Naive thymus-derived CD8-positive, alpha-beta T cell (primary cell): Measurements from ENCODE around the gene BTN3A1. TPM values are rescaled to one million over a fixed set of nuclear protein-coding genes. Genes with fewer than 3 reads are reported as not detected.
"Not testable (repeated sequence)": the region's sequence is repeated elsewhere in the genome, so short reads cannot be mapped to it uniquely, and the experiment has no call there.

Experiments used
- ATAC-seq, 2 donors: fragments of 150-1000 bp; cut with Tn5 transposase in 1 of 2; sonication (Bioruptor Pico), chemical (Tn5 transposase) in 1 of 2; 1 replicate in 1 of 2; 2 replicates in 1 of 2; pipeline ENCODE4 v1.10.0; 2021; ENCODE audit warnings: mild to moderate bottlenecking in 2 of 2, moderate library complexity in 2 of 2
- POLR2A ChIA-PET: fragments of 350-600 bp; sonication (Branson Sonifier 250); formaldehyde crosslinking; loops from one replicate; lab custom pipeline; 2021; ENCODE audit warnings: antibody characterized with exemption; lab: Charles Lee
- DNase-seq, 10 donors: peaks; one replicate each; pipeline versions ENCODE4 v3.0.0 to v3.0.0-alpha.2; 2020 to 2022
- H3K27ac Mint-ChIP-seq, 10 donors: one replicate each; pipeline ENCODE4 v1.8.0; 2020 to 2022; ENCODE audit warnings: mild to moderate bottlenecking in 10 of 10, mixed read lengths in 10 of 10, moderate library complexity in 4 of 10, inconsistent platforms in 1 of 10
- H3K27me3 Mint-ChIP-seq, 5 donors: one replicate each; pipeline ENCODE4 v1.8.0; 2021 to 2022; ENCODE audit warnings: mixed read lengths in 5 of 5
- H3K36me3 Mint-ChIP-seq, 3 donors: one replicate each; pipeline ENCODE4 v1.8.0; 2020 to 2022; ENCODE audit warnings: mixed read lengths in 3 of 3, mild to moderate bottlenecking in 2 of 3, inconsistent platforms in 1 of 3
- H3K4me1 Mint-ChIP-seq, 4 donors: one replicate each; pipeline ENCODE4 v1.8.0; 2021 to 2022; ENCODE audit warnings: mixed read lengths in 4 of 4
- H3K4me3 Mint-ChIP-seq, 10 donors: one replicate each; pipeline ENCODE4 v1.8.0; 2020 to 2022; ENCODE audit warnings: mild to moderate bottlenecking in 10 of 10, mixed read lengths in 10 of 10, moderate library complexity in 6 of 10, inconsistent platforms in 1 of 10
- H3K9me3 Mint-ChIP-seq, 9 donors: one replicate each; pipeline ENCODE4 v1.8.0; 2020 to 2022; ENCODE audit warnings: mixed read lengths in 9 of 9, mild to moderate bottlenecking in 3 of 9, inconsistent platforms in 1 of 9, moderate library complexity in 1 of 9
- polyA plus RNA-seq, 3 donors: library from polyadenylated mRNA; unstranded; fragments of 300-500 nt; fragmentation: Illumina TruSeq; gene quantifications; one replicate each; pipeline ENCODE4 v1.2.3, GENCODE V29; 2021
- total RNA-seq, 8 experiments: library from RNA in 2 of 8; stranded (reverse) in 2 of 8; gene quantifications; one replicate each; pipeline ENCODE4 v1.2.3 and lab custom pipeline; 2021 to 2026

Gene BTN3A1
- total and polyA plus RNA-seq, 5 experiments from 2014 or later: 39.8 to 250 (median 63.0) TPM

DNA sequence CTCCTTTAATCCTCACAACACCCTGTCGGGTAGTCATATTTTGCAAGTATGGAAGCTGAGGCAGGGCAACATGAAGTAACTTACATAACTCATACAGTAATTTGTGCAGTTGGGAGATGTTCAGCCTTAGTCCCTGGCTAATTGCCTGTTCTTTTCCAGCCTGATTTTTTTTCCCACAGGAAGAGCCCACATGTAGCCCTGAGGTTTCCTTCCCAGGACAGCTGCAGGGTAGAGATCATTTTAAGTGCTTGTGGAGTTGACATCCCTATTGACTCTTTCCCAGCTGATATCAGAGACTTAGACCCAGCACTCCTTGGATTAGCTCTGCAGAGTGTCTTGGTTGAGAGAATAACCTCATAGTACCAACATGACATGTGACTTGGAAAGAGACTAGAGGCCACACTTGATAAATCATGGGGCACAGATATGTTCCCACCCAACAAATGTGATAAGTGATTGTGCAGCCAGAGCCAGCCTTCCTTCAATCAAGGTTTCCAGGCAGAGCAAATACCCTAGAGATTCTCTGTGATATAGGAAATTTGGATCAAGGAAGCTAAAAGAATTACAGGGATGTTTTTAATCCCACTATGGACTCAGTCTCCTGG lies 50.7 kb downstream of the BTN3A1 start:
- Mint-ChIP-seq H3K4me1 (peaks cover 24 to 51% (median 40%) of the 10 kb centered on the region in 4 donors), H3K4me3 (no peak overlapping the region), H3K27me3 (no peaks in the 10 kb centered on the region), H3K27ac (peak overlapping the region; percentile 59 to 85 (median 72)), H3K36me3 (peaks cover 9 to 59% (median 16%) of the 10 kb centered on the region in 3 donors), H3K9me3 (no peaks in the 10 kb centered on the region)
- DNase-seq (no peak), ATAC-seq (no peak)
- POLR2A ChIA-PET: interaction anchor here (1.0 to 1.6 kb wide), 4 partner anchors 8 to 113 kb away, joined by 3 to 5 read pairs (median 4); no protein-coding TSS in a partner anchor

DNA sequence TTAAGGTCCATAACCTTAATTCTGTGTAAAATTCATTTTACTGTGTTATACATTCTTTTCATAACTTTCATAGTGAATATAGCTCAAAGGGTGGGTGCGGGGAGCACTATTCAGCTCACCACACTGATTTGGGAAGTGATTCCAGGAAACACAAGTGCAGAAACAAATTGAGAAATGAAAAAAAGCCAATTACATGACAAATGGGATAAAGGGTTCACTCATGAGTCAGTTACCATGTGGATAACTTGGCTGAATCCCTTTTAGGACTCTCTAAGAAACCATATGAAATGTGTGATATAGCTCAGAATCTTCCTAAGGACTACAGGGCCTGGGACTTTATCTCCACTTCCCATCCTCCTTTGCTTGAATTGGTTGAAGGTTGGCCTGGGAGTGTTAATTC lies 52.6 kb downstream of the BTN3A1 start:
- Mint-ChIP-seq H3K9me3 (no peaks in the 10 kb centered on the region), H3K27me3 (no peaks in the 10 kb centered on the region), H3K4me3 (no peak overlapping the region), H3K27ac (peak overlapping the region in 7 of 10 donors; percentile 43 to 86 (median 76)), H3K36me3 (peaks cover 4 to 51% (median 7%) of the 10 kb centered on the region in 3 donors), H3K4me1 (peaks cover 27 to 54% (median 43%) of the 10 kb centered on the region in 4 donors)
- POLR2A ChIA-PET: interaction anchor here (0.7 to 0.8 kb wide), 3 partner anchors 9 to 700 kb away, joined by 3 to 5 read pairs (median 4); no protein-coding TSS in a partner anchor
- no peak for DNase-seq
- no peak for ATAC-seq

DNA sequence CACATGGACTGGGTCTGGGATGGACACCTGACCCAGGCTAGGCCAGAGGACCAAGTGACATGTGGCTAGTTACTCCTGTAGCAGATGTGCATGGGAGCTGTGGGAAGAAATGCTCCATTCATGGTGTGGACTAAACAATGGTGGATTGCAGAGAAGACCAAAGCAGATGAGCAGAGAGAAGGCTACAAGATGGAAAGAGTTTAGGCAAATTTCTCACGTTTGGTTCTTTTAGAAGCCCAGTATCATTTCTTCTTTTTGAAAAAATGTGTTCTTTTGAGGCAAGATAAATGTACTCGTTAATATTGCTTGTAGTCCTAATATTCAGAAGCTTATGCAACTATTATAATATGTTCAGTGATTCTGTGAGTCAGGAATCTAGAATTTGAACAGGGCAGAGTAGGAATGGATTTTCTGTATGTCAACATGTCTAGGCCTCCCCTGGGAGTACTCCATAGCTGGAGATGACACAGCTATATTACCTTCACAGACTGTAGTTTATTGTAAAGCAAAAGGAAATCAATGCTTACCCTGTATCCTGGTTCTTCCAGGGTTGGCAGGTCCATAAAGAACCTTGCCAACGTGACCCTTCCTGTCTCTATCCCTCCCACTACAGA lies 53.4 kb downstream of the BTN3A1 start:
- DNase-seq (no peak), ATAC-seq (no peak)
- Mint-ChIP-seq H3K27me3 (no peaks in the 10 kb centered on the region), H3K36me3 (peaks cover 4 to 51% (median 14%) of the 10 kb centered on the region in 3 donors), H3K4me1 (peaks cover 27 to 60% (median 47%) of the 10 kb centered on the region in 4 donors), H3K27ac (peak overlapping the region; percentile 66 to 99 (median 88)), H3K9me3 (no peaks in the 10 kb centered on the region), H3K4me3 (peak overlapping the region in 3 of 10 donors; percentile 2 to 19 (median 12))
- POLR2A ChIA-PET: interaction anchor here (0.6 to 1.3 kb wide), 5 partner anchors 9 to 243 kb away, joined by 3 to 9 read pairs (median 4); no protein-coding TSS in a partner anchor

DNA sequence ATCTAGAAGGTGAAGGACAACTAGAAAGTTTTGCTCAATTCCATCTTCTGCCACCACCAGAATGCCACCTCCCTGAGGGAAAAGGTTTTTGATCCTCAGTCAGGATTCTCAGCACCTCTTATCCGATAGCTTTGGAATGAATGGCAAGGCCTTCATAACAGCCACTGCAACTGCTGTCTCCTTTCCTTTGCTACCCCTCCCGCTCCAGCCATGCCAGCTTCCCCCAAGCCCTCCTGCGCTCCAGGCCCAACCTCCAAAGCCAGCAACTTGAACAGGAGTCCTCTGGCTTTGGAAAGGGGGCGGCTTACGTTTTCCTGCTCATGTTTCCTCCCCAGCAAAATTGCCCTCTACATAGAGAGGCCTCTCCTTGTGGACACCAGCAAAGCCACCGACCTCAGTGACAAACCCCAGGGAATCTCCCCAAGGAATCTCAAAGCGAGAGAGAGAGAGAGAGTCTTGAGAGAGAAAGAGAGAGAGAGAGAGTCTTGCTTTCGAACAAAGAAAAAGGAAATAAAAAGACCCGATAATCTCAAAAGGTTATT lies 55.3 kb downstream of the BTN3A1 start:
- POLR2A ChIA-PET: interaction anchor here (0.6 to 1.0 kb wide), 2 partner anchors 16 to 76 kb away, joined by 3 to 5 read pairs; no protein-coding TSS in a partner anchor
- Mint-ChIP-seq H3K36me3 (peaks cover 4 to 50% (median 24%) of the 10 kb centered on the region in 3 donors), H3K4me3 (peak overlapping the region; percentile 96 to 100 (median 99)), H3K27me3 (no peaks in the 10 kb centered on the region), H3K4me1 (peaks cover 34 to 74% (median 63%) of the 10 kb centered on the region in 4 donors), H3K9me3 (no peaks in the 10 kb centered on the region), H3K27ac (peak overlapping the region; percentile 86 to 99 (median 97))
- DNase-seq: peak in 1 of 10 donors; percentile 23
- peak; percentile 17 to 20 for ATAC-seq

DNA sequence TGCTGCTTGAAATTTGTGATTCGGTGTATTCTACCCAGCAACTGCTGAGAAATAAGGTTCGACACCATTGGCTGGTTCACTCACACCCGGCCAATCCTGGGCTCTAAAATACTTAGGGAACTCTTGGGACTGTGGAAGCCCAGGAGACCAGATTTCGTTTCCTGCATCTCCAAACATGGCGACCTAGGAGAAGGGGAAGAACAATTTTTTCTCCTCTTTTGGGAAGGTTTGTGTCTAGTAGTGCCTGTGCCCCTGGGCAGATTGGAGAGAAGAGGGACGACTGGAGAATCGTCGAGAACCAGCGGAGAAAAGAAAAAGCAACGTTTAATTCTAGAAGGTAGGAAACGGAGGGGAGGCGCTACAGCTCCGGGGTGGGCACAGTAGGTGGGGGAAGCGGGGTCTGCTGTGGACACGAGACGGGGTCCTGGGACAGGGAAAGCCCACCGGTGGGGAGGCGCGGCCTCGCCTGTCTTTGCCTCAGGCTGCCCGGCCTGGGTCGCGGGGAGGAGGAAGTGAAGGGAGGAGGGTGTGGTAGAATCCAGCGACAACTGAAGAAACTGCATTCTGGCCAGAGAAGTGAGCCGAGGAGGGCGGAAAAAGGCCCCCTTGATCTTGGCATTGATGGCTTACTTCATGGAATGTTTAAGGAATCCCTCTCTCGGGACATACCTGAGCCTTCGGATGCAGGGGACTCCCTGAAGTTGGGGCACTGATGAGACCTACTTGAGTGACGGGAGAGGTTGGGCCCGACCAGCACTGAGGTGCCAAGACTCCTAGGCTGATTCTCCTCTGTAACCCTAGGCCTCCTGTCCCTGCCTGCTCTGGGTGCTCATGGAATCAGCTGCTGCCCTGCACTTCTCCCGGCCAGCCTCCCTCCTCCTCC lies 56.0 kb downstream of the BTN3A1 start, which contains the start of gene BTN2A1:
Gene BTN2A1, plus strand, starts transcription at position 150 of the 883 bp plus-strand sequence. Its CDS starts 682 bp downstream, at position 832.
- H3K9me3 Mint-ChIP-seq: no peaks in the 10 kb centered on the region
- H3K27me3 Mint-ChIP-seq: no peaks in the 10 kb centered on the region
- DNase-seq (peak; percentile 43 to 82 (median 74)), ATAC-seq (peak; percentile 96 to 98)
- peaks cover 4 to 52% (median 29%) of the 10 kb centered on the region in 3 donors for H3K36me3 Mint-ChIP-seq
- POLR2A ChIA-PET: interaction anchor here (0.6 to 1.0 kb wide), 2 partner anchors 16 to 76 kb away, joined by 3 to 5 read pairs; no protein-coding TSS in a partner anchor
- peaks cover 40 to 77% (median 71%) of the 10 kb centered on the region in 4 donors for H3K4me1 Mint-ChIP-seq
- H3K27ac Mint-ChIP-seq: peak within 1 kb of the TSS; percentile 86 to 99 (median 97)
- H3K4me3 Mint-ChIP-seq: peak within 1 kb of the TSS; percentile 96 to 100 (median 99)

DNA sequence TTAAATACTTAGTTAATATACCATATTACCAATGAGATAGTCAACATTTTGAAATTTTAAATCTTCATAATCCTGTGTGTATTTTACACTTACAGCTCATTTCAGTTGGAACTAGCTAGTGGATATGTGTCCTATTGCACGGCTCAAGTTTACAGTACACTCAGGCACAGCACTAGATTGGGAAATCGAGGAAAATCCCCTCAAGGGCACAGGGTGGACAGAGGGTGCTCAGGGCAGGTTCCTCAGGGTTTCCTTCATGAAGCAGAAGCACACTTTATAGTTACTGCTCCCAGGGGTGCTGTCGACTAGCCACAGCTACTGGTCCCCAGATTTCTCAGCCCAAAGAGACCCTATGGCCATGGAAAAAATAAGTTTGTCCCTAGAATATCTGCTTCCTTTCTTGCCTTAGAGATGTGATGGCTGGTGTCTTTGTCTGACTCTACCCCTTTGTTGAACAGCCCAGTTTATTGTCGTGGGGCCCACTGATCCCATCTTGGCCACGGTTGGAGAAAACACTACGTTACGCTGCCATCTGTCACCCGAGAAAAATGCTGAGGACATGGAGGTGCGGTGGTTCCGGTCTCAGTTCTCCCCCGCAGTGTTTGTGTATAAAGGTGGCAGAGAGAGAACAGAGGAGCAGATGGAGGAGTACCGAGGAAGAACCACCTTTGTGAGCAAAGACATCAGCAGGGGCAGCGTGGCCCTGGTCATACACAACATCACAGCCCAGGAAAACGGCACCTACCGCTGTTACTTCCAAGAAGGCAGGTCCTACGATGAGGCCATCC lies 57.1 kb downstream of the BTN3A1 start:
- peaks cover 6 to 62% (median 41%) of the 10 kb centered on the region in 3 donors for H3K36me3 Mint-ChIP-seq
- ATAC-seq: no peak

DNA sequence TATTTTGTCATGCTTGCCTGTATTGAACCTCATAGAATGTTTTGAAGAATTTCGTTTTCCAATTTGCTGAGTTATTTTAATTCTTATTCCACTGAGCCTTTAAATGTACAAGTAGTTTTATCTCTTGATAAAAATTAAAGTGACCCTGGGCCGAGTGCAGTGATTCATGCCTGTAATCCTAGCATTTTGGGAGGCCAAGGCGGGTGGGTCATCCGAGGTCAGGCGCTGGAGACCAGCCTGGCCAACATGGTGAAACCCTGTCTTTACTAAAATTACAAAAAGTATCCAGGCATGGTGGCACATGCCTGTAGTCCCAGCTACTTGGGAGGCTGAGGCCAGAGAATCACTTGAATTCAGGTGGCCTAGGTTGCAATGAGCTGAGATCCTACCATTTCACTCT lies 59.3 kb downstream of the BTN3A1 start:
- ATAC-seq, DNase-seq, H3K27me3 Mint-ChIP-seq, H3K9me3 Mint-ChIP-seq: not testable (repeated sequence)
- POLR2A ChIA-PET: interaction anchor here (0.6 to 1.7 kb wide), 4 partner anchors 11 to 54 kb away, joined by 3 to 5 read pairs (median 3); no protein-coding TSS in a partner anchor
- Mint-ChIP-seq H3K4me3 (peak overlapping the region; percentile 52 to 97 (median 78)), H3K36me3 (peaks cover 12 to 76% (median 55%) of the 10 kb centered on the region in 3 donors), H3K27ac (peak overlapping the region in 7 of 10 donors; percentile 19 to 74 (median 55)), H3K4me1 (peaks cover 43 to 91% (median 81%) of the 10 kb centered on the region in 4 donors)

More for the DNA sequence above, 57.1 kb downstream of the BTN3A1 start:
- POLR2A ChIA-PET: no interaction called here
- H3K4me3 Mint-ChIP-seq: peak overlapping the region; percentile 72 to 98 (median 88)
- H3K4me1 Mint-ChIP-seq: peaks cover 44 to 82% (median 79%) of the 10 kb centered on the region in 4 donors
- no peaks in the 10 kb centered on the region for H3K27me3 Mint-ChIP-seq
- no peak for DNase-seq
- H3K27ac Mint-ChIP-seq: peak overlapping the region; percentile 76 to 92 (median 84)
- H3K9me3 Mint-ChIP-seq: no peaks in the 10 kb centered on the region

DNA sequence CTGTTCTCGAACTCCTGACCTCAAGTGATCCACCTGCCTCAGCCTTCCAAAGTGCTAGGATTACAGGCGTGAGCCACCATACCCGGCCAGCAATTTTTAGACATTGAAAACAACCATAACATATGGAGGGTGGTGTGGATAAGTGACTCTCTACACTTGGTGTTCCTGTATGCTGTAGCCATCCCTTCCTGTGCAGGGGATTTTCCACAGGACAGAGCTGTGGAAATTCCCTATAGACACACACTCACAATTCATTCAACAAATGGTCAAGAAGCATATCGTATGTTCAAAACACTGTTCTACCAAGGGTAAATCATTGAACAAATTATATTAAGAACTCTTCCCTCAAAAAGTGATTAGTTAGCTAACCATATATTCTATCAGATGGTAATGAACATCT lies 61.9 kb downstream of the BTN3A1 start:
- POLR2A ChIA-PET: interaction anchor here (1.5 kb wide), 2 partner anchors 10 to 58 kb away, joined by 3 to 4 read pairs; no protein-coding TSS in a partner anchor
- DNase-seq (no peak), ATAC-seq (no peak)
- Mint-ChIP-seq H3K4me3 (no peak overlapping the region), H3K4me1 (peaks cover 39 to 74% (median 67%) of the 10 kb centered on the region in 4 donors), H3K36me3 (peaks cover 22 to 97% (median 77%) of the 10 kb centered on the region in 3 donors), H3K27me3 (no peaks in the 10 kb centered on the region), H3K9me3 (no peaks in the 10 kb centered on the region), H3K27ac (peak overlapping the region; percentile 13 to 76 (median 46))

DNA sequence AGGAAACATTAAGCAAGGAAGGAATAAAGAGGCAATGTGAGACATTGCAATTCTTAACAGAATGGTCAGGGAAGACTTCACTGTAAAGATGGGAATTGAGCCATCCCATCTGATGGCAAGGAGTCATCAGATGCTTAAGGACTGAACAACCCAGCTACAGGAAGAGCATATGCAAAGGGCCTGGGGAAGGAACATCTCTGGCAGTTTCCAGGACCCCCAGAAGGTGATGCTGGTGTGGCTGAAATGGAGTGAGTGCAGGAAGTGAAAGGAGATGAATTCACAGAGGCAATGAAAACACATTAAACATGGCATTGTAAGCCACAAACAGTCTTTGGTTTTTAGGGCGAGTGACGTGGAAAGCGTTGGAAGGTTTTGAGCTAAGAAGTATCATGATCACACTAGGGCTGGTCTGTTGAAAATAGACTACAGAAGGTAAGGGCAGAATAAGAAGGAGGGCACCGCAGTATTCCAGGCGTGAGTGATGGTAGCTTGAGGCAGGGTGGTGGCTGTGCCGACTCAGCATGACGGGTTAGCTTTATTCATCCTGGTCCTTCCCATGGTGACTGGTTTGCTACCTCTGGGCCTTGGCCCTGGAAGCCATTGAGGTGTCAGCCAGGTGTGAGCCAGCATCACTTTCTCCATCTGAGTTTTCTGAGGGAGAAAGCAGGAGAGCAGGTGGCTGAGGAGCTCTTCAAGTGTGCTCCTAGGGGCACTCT lies 62.5 kb downstream of the BTN3A1 start:
- H3K27ac Mint-ChIP-seq: peak overlapping the region; percentile 3 to 77 (median 60)
- H3K4me1 Mint-ChIP-seq: peaks cover 34 to 70% (median 61%) of the 10 kb centered on the region in 4 donors
- H3K36me3 Mint-ChIP-seq: peaks cover 21 to 93% (median 77%) of the 10 kb centered on the region in 3 donors
- POLR2A ChIA-PET: interaction anchor here (1.0 to 1.5 kb wide), 3 partner anchors 9 to 58 kb away, joined by 3 to 4 read pairs (median 4); no protein-coding TSS in a partner anchor
- DNase-seq: no peak
- no peaks in the 10 kb centered on the region for H3K27me3 Mint-ChIP-seq
- H3K4me3 Mint-ChIP-seq: peak overlapping the region in 1 of 10 donors; percentile 5
- no peak for ATAC-seq
- H3K9me3 Mint-ChIP-seq: no peaks in the 10 kb centered on the region
